ENCODE data around the gene DHH.

Gene DHH

GRCh38 chr12:49051777-49052438 is 42.7 kb downstream of the DHH start:
- Histone ChIP-seq H2AFZ (ENCODE audit: low read depth, low read length) (no peak overlapping the region), H3K27me3 (ENCODE audit: low read depth, low read length) (no peaks in the 10 kb centered on the region), H3K4me1 (ENCODE audit: low read length) (peaks cover 15% of the 10 kb centered on the region), H4K20me1 (ENCODE audit: insufficient read depth, low read length) (peaks cover 28% of the 10 kb centered on the region), H3K4me2 (ENCODE audit: low read length) (no peak overlapping the region), H3K4me3 (ENCODE audit: low read length) (no peak overlapping the region), H3K36me3 (replicated peaks; ENCODE audit: low read depth, low read length) (peaks cover 65% of the 10 kb centered on the region), H3K9ac (ENCODE audit: low read length) (no peak overlapping the region), H3K27ac (ENCODE audit: low read length) (no peak overlapping the region), H3K9me3 (ENCODE audit: insufficient read depth, low read length) (no peaks in the 10 kb centered on the region), H3K79me2 (ENCODE audit: low read length) (peaks cover 31% of the 10 kb centered on the region)
- TF ChIP-seq CTCF (IDR thresholded peaks at IDR 0.05; ENCODE audit: low read depth, low read length) (no peak), EZH2phosphoT487 (IDR thresholded peaks at IDR 0.05; ENCODE audit: low read depth) (no peak)

- Histone ChIP-seq H3K79me2 (ENCODE audit: low read length) (peaks cover 25% of the 10 kb centered on the region), H3K4me2 (ENCODE audit: low read length) (no peak overlapping the region), H3K27ac (ENCODE audit: low read length) (no peak overlapping the region), H3K9ac (ENCODE audit: low read length) (no peak overlapping the region), H3K4me3 (ENCODE audit: low read length) (no peak overlapping the region), H3K36me3 (replicated peaks; ENCODE audit: low read depth, low read length) (peaks cover 67% of the 10 kb centered on the region), H3K4me1 (ENCODE audit: low read length) (peaks cover 9% of the 10 kb centered on the region), H2AFZ (ENCODE audit: low read depth, low read length) (no peak overlapping the region), H3K27me3 (ENCODE audit: low read depth, low read length) (no peaks in the 10 kb centered on the region), H3K9me3 (ENCODE audit: insufficient read depth, low read length) (no peaks in the 10 kb centered on the region), H4K20me1 (ENCODE audit: insufficient read depth, low read length) (peaks cover 23% of the 10 kb centered on the region)
- TF ChIP-seq CTCF (IDR thresholded peaks at IDR 0.05; ENCODE audit: low read depth, low read length) (no peak), EZH2phosphoT487 (IDR thresholded peaks at IDR 0.05; ENCODE audit: low read depth) (no peak)
These were observed 43.2 kb downstream of the DHH start for GRCh38 chr12:49051373-49051764.

- Histone ChIP-seq H3K27ac (ENCODE audit: low read length) (no peak overlapping the region), H3K9ac (ENCODE audit: low read length) (no peak overlapping the region), H3K4me1 (ENCODE audit: low read length) (peaks cover 3% of the 10 kb centered on the region; the same call in 1 of the 2 replicates), H3K36me3 (replicated peaks; ENCODE audit: low read depth, low read length) (peaks cover 73% of the 10 kb centered on the region), H3K4me2 (ENCODE audit: low read length) (no peak overlapping the region), H3K9me3 (ENCODE audit: insufficient read depth, low read length) (no peaks in the 10 kb centered on the region), H3K27me3 (ENCODE audit: low read depth, low read length) (no peaks in the 10 kb centered on the region), H3K4me3 (ENCODE audit: low read length) (no peak overlapping the region), H4K20me1 (ENCODE audit: insufficient read depth, low read length) (peaks cover 17% of the 10 kb centered on the region), H3K79me2 (ENCODE audit: low read length) (peaks cover 19% of the 10 kb centered on the region), H2AFZ (ENCODE audit: low read depth, low read length) (no peak overlapping the region)
- no peak for TF ChIP-seq CTCF (IDR thresholded peaks at IDR 0.05; ENCODE audit: low read depth, low read length)
- no peak for TF ChIP-seq EZH2phosphoT487 (IDR thresholded peaks at IDR 0.05; ENCODE audit: low read depth)
These were observed 43.9 kb downstream of the DHH start for GRCh38 chr12:49050507-49051372.

GRCh38 chr12:49049566-49050224 is 44.9 kb downstream of the DHH start:
- Histone ChIP-seq H3K4me3 (ENCODE audit: low read length) (no peak overlapping the region), H4K20me1 (ENCODE audit: insufficient read depth, low read length) (peaks cover 6% of the 10 kb centered on the region; the same call in 1 of the 2 replicates), H3K36me3 (replicated peaks; ENCODE audit: low read depth, low read length) (peaks cover 75% of the 10 kb centered on the region), H3K79me2 (ENCODE audit: low read length) (peaks cover 9% of the 10 kb centered on the region), H3K9me3 (ENCODE audit: insufficient read depth, low read length) (no peaks in the 10 kb centered on the region), H3K4me1 (ENCODE audit: low read length) (no peaks in the 10 kb centered on the region), H2AFZ (ENCODE audit: low read depth, low read length) (no peak overlapping the region), H3K4me2 (ENCODE audit: low read length) (no peak overlapping the region), H3K9ac (ENCODE audit: low read length) (no peak overlapping the region), H3K27me3 (ENCODE audit: low read depth, low read length) (no peaks in the 10 kb centered on the region), H3K27ac (ENCODE audit: low read length) (no peak overlapping the region)
- no peak for TF ChIP-seq EZH2phosphoT487 (IDR thresholded peaks at IDR 0.05; ENCODE audit: low read depth)
- TF ChIP-seq CTCF (IDR thresholded peaks at IDR 0.05; ENCODE audit: low read depth, low read length) = no peak
